A549 (cell line): ENCODE results near the gene GLCE. TPM values are rescaled to one million over a fixed set of nuclear protein-coding genes. Genes with fewer than 3 reads are reported as not detected.

ENCODE experiments used
- ATAC-seq, 2 experiments: fragments of 200-7000 bp in 1 of 2; fragments of >200 bp in 1 of 2; cut with Nextera tagmentation in 1 of 2; cut with Tn5 transposase in 1 of 2; 3 replicates each; pipeline versions ENCODE4 v1.8.0 to v1.9.1; 2018 to 2020; ENCODE audit warnings: mild to moderate bottlenecking in 1 of 2, moderate library complexity in 1 of 2
- CTCF ChIA-PET: fragments of 300-600 bp; sonication (Branson Sonifier 250); formaldehyde crosslinking; extraction: SDS; loops from one replicate; lab custom pipeline; 2021; ENCODE audit warnings: antibody characterized with exemption, inconsistent platforms; lab: Yijun Ruan, JAX
- POLR2A ChIA-PET: fragments of 350-600 bp; formaldehyde crosslinking; extraction: SDS; loops from one replicate; lab custom pipeline; 2021; ENCODE audit warnings: antibody characterized with exemption, inconsistent platforms; lab: Yijun Ruan, JAX
- DNase-seq, 2 experiments: peaks; one replicate each; pipeline versions ENCODE4 v3.0.0 to v3.0.0-alpha.2; 2011 to 2016; ENCODE audit warnings: low read depth in 1 of 2, low spot score in 1 of 2
- FAIRE-seq: peaks from 2 replicates; lab custom pipeline; 2011; peaks lifted over from hg19 to GRCh38; lab: Jason Lieb, UNC
- H3K27ac ChIP-seq, 2 experiments: fragments of >200 bp; sonication (Bioruptor Twin); formaldehyde crosslinking; 3 replicates each; pipeline ENCODE4 v1.5.1; 2016 to 2017
- H3K4me1 ChIP-seq: fragments of >200 bp; sonication (Bioruptor Twin); formaldehyde crosslinking; 3 replicates; pipeline ENCODE4 v1.6.1; 2016
- H3K4me2 ChIP-seq: fragments of >200 bp; sonication (Bioruptor Twin); formaldehyde crosslinking; 3 replicates; pipeline ENCODE4 v1.6.1; 2016
- H3K4me3 ChIP-seq: fragments of >200 bp; sonication (Bioruptor Twin); formaldehyde crosslinking; 3 replicates; pipeline ENCODE4 v1.5.1; 2016
- H3K9me3 ChIP-seq: fragments of >200 bp; sonication (Bioruptor Twin); formaldehyde crosslinking; 3 replicates; pipeline ENCODE4 v1.6.1; 2016
- BHLHE40 ChIP-seq: IDR thresholded peaks from 2 replicates; pipeline ENCODE4 v1.6.1; 2012; ENCODE audit warnings: low read depth, low read length, inconsistent platforms
- CBX8 ChIP-seq: fragments of 200-600 bp; sonication (generic); IDR thresholded peaks from 2 replicates; pipeline ENCODE4 v1.6.1; 2016
- CEBPB ChIP-seq, 2 experiments: fragments of >200 bp in 1 of 2; sonication (Bioruptor Twin) in 1 of 2; formaldehyde crosslinking in 1 of 2; IDR thresholded peaks; 2 replicates each; pipeline ENCODE4 v1.6.1; 2012 to 2016
- CHD4 ChIP-seq: fragments of 200-600 bp; sonication (generic); IDR thresholded peaks from 2 replicates; pipeline ENCODE4 v1.6.1; 2016; ENCODE audit warnings: antibody characterized with exemption, mild to moderate bottlenecking, borderline replicate concordance
- FOXS1 ChIP-seq: fragments of 250-450 bp; sonication (Bioruptor Pico); IDR thresholded peaks from 2 replicates; pipeline ENCODE4 v1.5.0; 2020; ENCODE audit warnings: mild to moderate bottlenecking, moderate library complexity
- GATA3 ChIP-seq: IDR thresholded peaks from 2 replicates; pipeline ENCODE4 v1.6.1; 2012; ENCODE audit warnings: borderline replicate concordance
- HEYL ChIP-seq: fragments of 250-450 bp; sonication (Bioruptor Pico); IDR thresholded peaks from 2 replicates; pipeline ENCODE4 v1.8.0; 2021; ENCODE audit warnings: mild to moderate bottlenecking, moderate library complexity
- MAFK ChIP-seq: fragments of 450-650 bp; IDR thresholded peaks from 2 replicates; pipeline ENCODE4 v1.6.1; 2014; ENCODE audit not compliant: partially characterized antibody
- MYC ChIP-seq: IDR thresholded peaks from 2 replicates; pipeline ENCODE4 v1.6.1; 2012; ENCODE audit warnings: mild to moderate bottlenecking, inconsistent platforms, low read length, improper control_type of control experiment, borderline replicate concordance
- NFE2L2 ChIP-seq: fragments of 150-350 bp; conservative IDR thresholded peaks from 2 replicates; pipeline ENCODE4 v1.6.1; 2014; ENCODE audit warnings: low read length
- NPAS2 ChIP-seq: fragments of 250-450 bp; sonication (Bioruptor Pico); IDR thresholded peaks from 2 replicates; pipeline ENCODE4 v1.8.0; 2022; ENCODE audit warnings: mild to moderate bottlenecking, moderate library complexity, borderline replicate concordance
- NR3C1 ChIP-seq: fragments of >200 bp; sonication (Bioruptor Twin); formaldehyde crosslinking; IDR thresholded peaks from 3 replicates; pipeline ENCODE4 v1.6.1; 2017
- RAD21 ChIP-seq, 2 experiments: fragments of >200 bp in 1 of 2; sonication (Bioruptor Twin) in 1 of 2; formaldehyde crosslinking in 1 of 2; IDR thresholded peaks in 1 of 2; conservative IDR thresholded peaks in 1 of 2; 2 replicates in 1 of 2; 3 replicates in 1 of 2; pipeline ENCODE4 v1.6.1; 2012 to 2018; ENCODE audit warnings: inconsistent platforms in 1 of 2
- RNF2 ChIP-seq: fragments of 200-600 bp; sonication (generic); IDR thresholded peaks from 2 replicates; pipeline ENCODE4 v1.6.1; 2016; ENCODE audit warnings: low read depth, mild to moderate bottlenecking, antibody characterized with exemption, moderate library complexity, borderline replicate concordance
- SREBF2 ChIP-seq: fragments of 450-650 bp; IDR thresholded peaks from 2 replicates; pipeline ENCODE4 v1.6.1; 2014; ENCODE audit warnings: mild to moderate bottlenecking, moderate library complexity
- TFCP2L1 ChIP-seq: fragments of 250-450 bp; sonication (Bioruptor Pico); IDR thresholded peaks from 2 replicates; pipeline ENCODE4 v1.5.0; 2021; ENCODE audit warnings: mild to moderate bottlenecking
- TP53 ChIP-seq: fragments of 250-450 bp; sonication (Bioruptor Pico); IDR thresholded peaks from 2 replicates; pipeline ENCODE4 v1.5.0; 2021; ENCODE audit warnings: mild to moderate bottlenecking, moderate library complexity
- ZSCAN20 ChIP-seq: fragments of 250-450 bp; sonication (Bioruptor Pico); IDR thresholded peaks from 2 replicates; pipeline ENCODE4 v1.8.0; 2022; ENCODE audit warnings: mild to moderate bottlenecking, moderate library complexity
- WGBS: methylation state at CpG from one replicate; pipeline ENCODE4 v1.1.6; 2017; ENCODE audit errors: missing lambda C conversion rate; 5-methylcytosine and 5-hydroxymethylcytosine counted together
- polyA plus RNA-seq, 4 experiments: library from polyadenylated mRNA; depleted of rRNA in 3 of 4; stranded (reverse); fragments of >200 nt; fragmentation: RNase III in 1 of 4; extraction: RNeasy Plus Mini Kit Qiagen cat#74134 plus additional on column Dnase treatment in 1 of 4; gene quantifications; 2 replicates in 3 of 4; 3 replicates in 1 of 4; pipeline ENCODE4 v1.2.3, GENCODE V29; 2011 to 2017
- TF ChIP-seq, protein P1 (sequence below): IDR thresholded peaks from 2 replicates; pipeline ENCODE4 v1.6.1; 2012; ENCODE audit warnings: low read depth, borderline replicate concordance
- TF ChIP-seq, protein P2 (sequence below): fragments of 450-650 bp; IDR thresholded peaks from 2 replicates; pipeline ENCODE4 v1.6.1; 2014; ENCODE audit warnings: antibody characterized with exemption
- TF ChIP-seq, protein P3 (sequence below): fragments of 150-350 bp; IDR thresholded peaks from 2 replicates; pipeline ENCODE4 v1.6.1; 2014; ENCODE audit warnings: low read depth, mild to moderate bottlenecking, low read length
- TF ChIP-seq, protein P4 (sequence below): fragments of >200 bp; sonication (Bioruptor Twin); formaldehyde crosslinking; IDR thresholded peaks from 3 replicates; pipeline ENCODE4 v1.6.1; 2016
- TF ChIP-seq, protein P5 (sequence below): fragments of 250-450 bp; sonication (Bioruptor Pico); IDR thresholded peaks from 2 replicates; pipeline ENCODE4 v1.5.0; 2021; ENCODE audit warnings: mild to moderate bottlenecking, moderate library complexity, borderline replicate concordance

The GLCE gene
- polyA plus RNA-seq, 2 of the 4 experiments (the other 2 are of a cell fraction), result 19.6 to 41.8 TPM

DNA sequence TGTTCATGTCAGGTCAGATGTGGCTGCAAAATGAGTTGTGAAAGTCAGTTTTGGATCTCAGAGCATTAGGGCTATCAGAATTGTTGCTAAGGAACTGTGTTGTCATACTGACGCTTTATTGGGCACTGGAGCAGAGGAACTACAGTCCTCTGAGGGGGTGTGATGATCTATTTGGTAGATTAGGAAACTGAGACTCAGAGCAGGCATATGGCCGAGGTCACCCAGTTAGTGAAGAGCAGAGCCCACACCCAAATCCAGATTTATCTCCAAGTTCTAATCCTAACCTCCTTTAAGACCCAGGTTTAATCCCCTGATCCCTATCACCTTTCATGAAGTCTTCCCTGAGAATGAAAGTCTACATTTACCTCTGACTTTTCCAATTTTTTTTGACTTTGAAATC is 25.6 kb upstream of the GLCE start:
- POLR2A ChIA-PET, result no interaction called here
- TF ChIP-seq CBX8 (no peak), RAD21 (conservative IDR thresholded peaks at IDR 0.05 in 1 of 2, IDR thresholded peaks at IDR 0.05 in 1 of 2) (no peak), CEBPB (IDR thresholded peaks at IDR 0.05) (no peak), TFCP2L1 (CRISPR knock-in tag) (no peak), CHD4 (no peak), NPAS2 (no peak), BHLHE40 (no peak), ZSCAN20 (no peak), NFE2L2 (no peak), GATA3 (no peak), FOXS1 (no peak), RNF2 (no peak), NR3C1 (no peak), TP53 (no peak), SREBF2 (no peak)
- TF ChIP-seq, protein P1, sequence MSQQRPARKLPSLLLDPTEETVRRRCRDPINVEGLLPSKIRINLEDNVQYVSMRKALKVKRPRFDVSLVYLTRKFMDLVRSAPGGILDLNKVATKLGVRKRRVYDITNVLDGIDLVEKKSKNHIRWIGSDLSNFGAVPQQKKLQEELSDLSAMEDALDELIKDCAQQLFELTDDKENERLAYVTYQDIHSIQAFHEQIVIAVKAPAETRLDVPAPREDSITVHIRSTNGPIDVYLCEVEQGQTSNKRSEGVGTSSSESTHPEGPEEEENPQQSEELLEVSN, result no peak
- TF ChIP-seq, protein P2, sequence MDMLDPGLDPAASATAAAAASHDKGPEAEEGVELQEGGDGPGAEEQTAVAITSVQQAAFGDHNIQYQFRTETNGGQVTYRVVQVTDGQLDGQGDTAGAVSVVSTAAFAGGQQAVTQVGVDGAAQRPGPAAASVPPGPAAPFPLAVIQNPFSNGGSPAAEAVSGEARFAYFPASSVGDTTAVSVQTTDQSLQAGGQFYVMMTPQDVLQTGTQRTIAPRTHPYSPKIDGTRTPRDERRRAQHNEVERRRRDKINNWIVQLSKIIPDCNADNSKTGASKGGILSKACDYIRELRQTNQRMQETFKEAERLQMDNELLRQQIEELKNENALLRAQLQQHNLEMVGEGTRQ, result no peak
- TF ChIP-seq, all 56 proteins: peak for 0
- H3K4me3 ChIP-seq, result no peak overlapping the region
- CTCF ChIA-PET, result interaction anchor here (1.0 to 3.0 kb wide), 2 partner anchors 9 to 16 kb away, joined by 5 to 10 read pairs; no protein-coding TSS in a partner anchor
- no peak overlapping the region for H3K4me2 ChIP-seq
- DNase-seq (no peak), ATAC-seq (no peak), FAIRE-seq (no peak)
- H3K27ac ChIP-seq, result no peak overlapping the region
- no peaks in the 10 kb centered on the region for H3K9me3 ChIP-seq
- H3K4me1 ChIP-seq, result no peaks in the 10 kb centered on the region
- WGBS, result 43% methylated on average over 2 of the region's 2 CpGs

DNA sequence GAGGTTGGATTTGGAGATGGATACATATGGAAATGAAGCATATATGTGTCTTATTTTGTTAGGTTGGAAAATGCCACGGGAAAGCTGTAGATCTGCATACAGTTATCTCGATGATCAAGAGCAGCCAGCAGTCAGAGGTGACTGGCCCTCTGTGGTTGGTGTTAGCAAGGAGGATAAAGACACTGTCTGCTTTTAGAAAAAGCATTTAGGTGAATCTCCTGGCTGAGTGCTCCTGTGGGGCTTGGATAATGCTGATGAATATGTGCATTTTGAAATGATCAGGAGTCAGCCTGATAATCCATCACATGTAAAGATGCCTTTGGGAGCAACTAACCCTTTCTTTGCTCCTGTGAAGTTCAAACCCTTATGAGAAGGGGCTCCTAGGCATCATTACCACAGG is 24.9 kb upstream of the GLCE start:
- 65% methylated on average over 2 of the region's 2 CpGs for WGBS
- POLR2A ChIA-PET, result no interaction called here
- no peaks in the 10 kb centered on the region for H3K9me3 ChIP-seq
- TF ChIP-seq CEBPB (IDR thresholded peaks at IDR 0.05), result no peak
- no peak for TF ChIP-seq HEYL (CRISPR knock-in tag)
- no peak for TF ChIP-seq CBX8
- TF ChIP-seq, protein P3, sequence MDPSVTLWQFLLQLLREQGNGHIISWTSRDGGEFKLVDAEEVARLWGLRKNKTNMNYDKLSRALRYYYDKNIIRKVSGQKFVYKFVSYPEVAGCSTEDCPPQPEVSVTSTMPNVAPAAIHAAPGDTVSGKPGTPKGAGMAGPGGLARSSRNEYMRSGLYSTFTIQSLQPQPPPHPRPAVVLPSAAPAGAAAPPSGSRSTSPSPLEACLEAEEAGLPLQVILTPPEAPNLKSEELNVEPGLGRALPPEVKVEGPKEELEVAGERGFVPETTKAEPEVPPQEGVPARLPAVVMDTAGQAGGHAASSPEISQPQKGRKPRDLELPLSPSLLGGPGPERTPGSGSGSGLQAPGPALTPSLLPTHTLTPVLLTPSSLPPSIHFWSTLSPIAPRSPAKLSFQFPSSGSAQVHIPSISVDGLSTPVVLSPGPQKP, result no peak
- TF ChIP-seq MYC, result no peak
- TF ChIP-seq, protein P4, sequence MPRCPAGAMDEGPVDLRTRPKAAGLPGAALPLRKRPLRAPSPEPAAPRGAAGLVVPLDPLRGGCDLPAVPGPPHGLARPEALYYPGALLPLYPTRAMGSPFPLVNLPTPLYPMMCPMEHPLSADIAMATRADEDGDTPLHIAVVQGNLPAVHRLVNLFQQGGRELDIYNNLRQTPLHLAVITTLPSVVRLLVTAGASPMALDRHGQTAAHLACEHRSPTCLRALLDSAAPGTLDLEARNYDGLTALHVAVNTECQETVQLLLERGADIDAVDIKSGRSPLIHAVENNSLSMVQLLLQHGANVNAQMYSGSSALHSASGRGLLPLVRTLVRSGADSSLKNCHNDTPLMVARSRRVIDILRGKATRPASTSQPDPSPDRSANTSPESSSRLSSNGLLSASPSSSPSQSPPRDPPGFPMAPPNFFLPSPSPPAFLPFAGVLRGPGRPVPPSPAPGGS, result no peak
- TF ChIP-seq MAFK, result no peak
- TF ChIP-seq, protein P5, sequence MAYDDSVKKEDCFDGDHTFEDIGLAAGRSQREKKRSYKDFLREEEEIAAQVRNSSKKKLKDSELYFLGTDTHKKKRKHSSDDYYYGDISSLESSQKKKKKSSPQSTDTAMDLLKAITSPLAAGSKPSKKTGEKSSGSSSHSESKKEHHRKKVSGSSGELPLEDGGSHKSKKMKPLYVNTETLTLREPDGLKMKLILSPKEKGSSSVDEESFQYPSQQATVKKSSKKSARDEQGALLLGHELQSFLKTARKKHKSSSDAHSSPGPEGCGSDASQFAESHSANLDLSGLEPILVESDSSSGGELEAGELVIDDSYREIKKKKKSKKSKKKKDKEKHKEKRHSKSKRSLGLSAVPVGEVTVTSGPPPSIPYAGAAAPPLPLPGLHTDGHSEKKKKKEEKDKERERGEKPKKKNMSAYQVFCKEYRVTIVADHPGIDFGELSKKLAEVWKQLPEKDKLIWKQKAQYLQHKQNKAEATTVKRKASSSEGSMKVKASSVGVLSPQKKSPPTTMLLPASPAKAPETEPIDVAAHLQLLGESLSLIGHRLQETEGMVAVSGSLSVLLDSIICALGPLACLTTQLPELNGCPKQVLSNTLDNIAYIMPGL (CRISPR knock-in tag), result no peak
- TF ChIP-seq, all 56 proteins: peak for 0
- no peak overlapping the region for H3K4me3 ChIP-seq
- no peak for FAIRE-seq
- no peak overlapping the region for H3K4me2 ChIP-seq
- no peaks in the 10 kb centered on the region for H3K4me1 ChIP-seq
- no peak overlapping the region for H3K27ac ChIP-seq
- no peak for ATAC-seq
- CTCF ChIA-PET, result no interaction called here
- no peak for DNase-seq
